Activated CD8-positive, alpha-beta memory T cell treated with anti-CD3 and anti-CD28 coated beads, Interleukin-2, amount 10 ng/mL, durations not matched to agents 7 days and 5 days (primary cell): ENCODE results near the gene CTSO. TPM values are rescaled to one million over a fixed set of nuclear protein-coding genes. Genes with fewer than 3 reads are reported as not detected.
"Not testable (repeated sequence)": the region's sequence is repeated elsewhere in the genome, so short reads cannot be mapped to it uniquely, and the experiment has no call there.

Experiments used
- ATAC-seq: fragments of 150-1000 bp; cut with Tn5 transposase; one replicate; pipeline ENCODE4 v1.10.0; 2021; ENCODE audit warnings: moderate library complexity
- CTCF ChIA-PET: fragments of 350-600 bp; sonication (Branson Sonifier 250); formaldehyde crosslinking; loops from one replicate; lab custom pipeline; 2021; ENCODE audit warnings: antibody characterized with exemption; lab: Charles Lee
- DNase-seq: peaks from one replicate; pipeline ENCODE4 v3.0.0-alpha.2; 2020
- H3K27ac Mint-ChIP-seq: one replicate; pipeline ENCODE4 v1.8.0; 2021; ENCODE audit warnings: mild to moderate bottlenecking, mixed read lengths
- H3K27me3 Mint-ChIP-seq: one replicate; pipeline ENCODE4 v1.8.0; 2021; ENCODE audit warnings: mixed read lengths
- H3K36me3 Mint-ChIP-seq: one replicate; pipeline ENCODE4 v1.8.0; 2021; ENCODE audit warnings: mild to moderate bottlenecking, mixed read lengths
- H3K4me1 Mint-ChIP-seq: one replicate; pipeline ENCODE4 v1.8.0; 2021; ENCODE audit warnings: mixed read lengths
- H3K4me3 Mint-ChIP-seq: one replicate; pipeline ENCODE4 v1.8.0; 2021; ENCODE audit warnings: mild to moderate bottlenecking, moderate library complexity, mixed read lengths
- H3K9me3 Mint-ChIP-seq: one replicate; pipeline ENCODE4 v1.8.0; 2022; ENCODE audit warnings: low read depth, mixed read lengths
- total RNA-seq, 2 experiments: library from RNA; stranded (reverse); gene quantifications; one replicate each; pipeline ENCODE4 v1.2.3, GENCODE V29; 2021

CTSO gene
- total RNA-seq, 2 experiments from 2014 or later, result 3.0 to 3.4 TPM

DNA sequence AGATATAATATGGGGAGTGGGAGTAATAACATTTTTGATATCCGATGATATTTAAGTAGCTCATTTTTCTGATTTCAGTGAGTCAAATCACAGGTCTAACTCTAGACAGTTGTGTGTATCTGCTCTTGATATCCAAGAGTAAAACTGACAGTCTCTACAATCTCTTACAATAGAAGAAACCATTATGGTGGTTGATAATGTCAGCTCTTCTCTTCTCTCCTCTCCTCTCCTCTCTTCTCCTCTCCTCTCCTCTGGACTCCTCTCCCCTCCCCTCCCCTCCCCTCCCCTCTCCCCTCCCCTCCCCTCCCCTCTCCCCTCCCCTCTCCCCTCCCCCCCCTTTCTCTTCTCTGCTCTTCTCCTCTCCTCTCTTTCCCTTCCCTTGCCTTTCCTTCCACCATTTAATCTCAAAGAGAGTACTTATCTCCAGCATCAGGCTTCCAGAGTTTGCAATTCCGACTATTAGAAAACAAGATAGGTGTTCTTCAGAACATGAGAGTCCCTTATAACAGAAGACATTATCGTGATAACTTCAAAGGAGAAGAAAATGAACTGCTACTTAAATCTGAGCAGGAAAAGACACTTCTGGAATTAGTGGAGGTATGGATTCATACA, 43.9 kb downstream of the CTSO start:
- no peaks in the 10 kb centered on the region for H3K27me3 Mint-ChIP-seq
- no peak for DNase-seq
- H3K27ac Mint-ChIP-seq, result no peak overlapping the region
- no peak overlapping the region for H3K4me3 Mint-ChIP-seq
- H3K4me1 Mint-ChIP-seq, result peaks cover 16% of the 10 kb centered on the region
- no peak for ATAC-seq
- CTCF ChIA-PET, result interaction anchor here (1.3 kb wide), 1 partner anchor 44 kb away, joined by 3 read pairs; the partner anchor contains the start of gene CTSO
- H3K9me3 Mint-ChIP-seq, result no peaks in the 10 kb centered on the region
- peaks cover 3% of the 10 kb centered on the region for H3K36me3 Mint-ChIP-seq

DNA sequence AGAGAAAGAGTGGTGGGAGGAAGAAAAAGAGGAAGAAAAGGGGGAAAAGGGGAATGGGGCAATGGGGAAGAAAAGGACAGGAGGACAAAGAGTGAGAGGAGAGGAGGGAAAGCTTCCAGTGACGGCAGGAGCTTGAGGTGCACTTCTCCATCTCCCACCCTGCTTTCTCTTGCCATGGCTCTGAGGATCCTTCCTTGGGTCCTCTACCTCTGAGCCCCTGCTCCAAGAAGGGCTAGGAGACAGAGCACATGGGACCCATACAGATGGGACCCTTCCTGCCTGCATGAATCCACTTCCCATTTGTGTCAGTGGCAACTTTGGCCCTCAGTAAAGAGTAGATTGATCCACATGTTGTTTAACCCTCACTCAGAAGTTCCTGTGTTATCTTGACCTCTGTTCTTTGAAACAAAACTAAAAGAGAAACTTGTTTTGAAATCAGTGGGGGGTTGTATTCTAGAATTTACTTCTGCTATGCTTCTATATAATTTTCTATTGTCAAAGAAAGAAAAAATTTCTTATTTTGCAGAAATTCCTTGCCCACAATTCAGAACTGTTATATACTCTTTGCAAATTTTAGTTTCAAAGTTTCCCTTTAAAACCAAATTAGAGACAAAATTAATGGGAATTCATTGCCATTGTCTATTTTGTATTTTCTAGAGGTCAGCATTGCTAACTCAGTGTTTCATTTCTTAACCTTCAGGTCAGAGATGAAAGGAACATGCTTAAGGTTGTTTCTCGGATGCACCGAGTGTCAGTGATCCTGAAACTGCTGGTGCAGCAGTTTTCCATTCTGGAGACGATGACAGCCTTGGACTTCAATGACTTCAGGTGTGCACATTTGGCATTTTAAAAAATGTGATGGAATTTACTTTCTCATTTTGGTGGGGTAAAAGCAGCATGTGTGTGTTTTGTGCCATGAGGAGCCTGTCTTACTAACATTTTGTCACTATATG, 45.2 kb downstream of the CTSO start:
- no peak for DNase-seq
- CTCF ChIA-PET, result no interaction called here
- Mint-ChIP-seq H3K4me3 (no peak overlapping the region), H3K27ac (no peak overlapping the region), H3K36me3 (peaks cover 3% of the 10 kb centered on the region), H3K9me3 (no peaks in the 10 kb centered on the region), H3K27me3 (no peaks in the 10 kb centered on the region), H3K4me1 (peaks cover 16% of the 10 kb centered on the region)
- no peak for ATAC-seq

DNA sequence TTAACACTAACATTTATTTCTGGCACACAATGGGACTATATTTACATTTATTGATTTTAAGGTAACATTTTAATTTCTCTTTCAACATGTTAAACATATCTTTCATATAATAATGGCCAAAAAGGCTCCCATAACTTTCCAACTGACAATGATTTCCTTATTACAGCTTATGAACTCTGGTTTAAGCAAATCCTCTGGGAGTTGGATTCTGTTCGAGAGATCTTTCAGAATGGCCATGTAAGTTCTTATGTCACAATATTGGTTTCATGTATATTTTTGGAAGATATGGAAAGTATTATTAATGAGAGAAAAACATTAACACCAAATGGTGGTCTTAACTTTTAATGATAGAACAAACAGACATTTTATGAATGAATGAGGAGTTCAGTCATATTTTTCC, 46.1 kb downstream of the CTSO start:
- H3K4me1 Mint-ChIP-seq, result peaks cover 14% of the 10 kb centered on the region
- no peaks in the 10 kb centered on the region for H3K9me3 Mint-ChIP-seq
- no peak overlapping the region for H3K4me3 Mint-ChIP-seq
- CTCF ChIA-PET, result no interaction called here
- no peaks in the 10 kb centered on the region for H3K27me3 Mint-ChIP-seq
- DNase-seq (no peak), ATAC-seq (no peak)
- no peaks in the 10 kb centered on the region for H3K36me3 Mint-ChIP-seq
- no peak overlapping the region for H3K27ac Mint-ChIP-seq

GRCh38 chr4:155906554-155907247, 47.0 kb downstream of the CTSO start:
- DNase-seq, result no peak
- Mint-ChIP-seq H3K27ac (no peak overlapping the region), H3K4me1 (peaks cover 7% of the 10 kb centered on the region), H3K27me3 (no peaks in the 10 kb centered on the region), H3K4me3 (no peak overlapping the region), H3K36me3 (no peaks in the 10 kb centered on the region), H3K9me3 (no peaks in the 10 kb centered on the region)
- no peak for ATAC-seq
- CTCF ChIA-PET, result no interaction called here

- CTCF ChIA-PET, result no interaction called here
- ATAC-seq (no peak), DNase-seq (no peak)
- Mint-ChIP-seq H3K36me3 (no peaks in the 10 kb centered on the region), H3K9me3 (no peaks in the 10 kb centered on the region), H3K4me1 (peaks cover 7% of the 10 kb centered on the region), H3K27ac (no peak overlapping the region), H3K4me3 (no peak overlapping the region), H3K27me3 (no peaks in the 10 kb centered on the region)
Measured at GRCh38 chr4:155904331-155904730, 49.3 kb downstream of the CTSO start.

GRCh38 chr4:155903453-155903852, 50.2 kb downstream of the CTSO start, which contains the start of gene TDO2:
TSS of gene TDO2 (plus strand) at chr4:155903696. CDS start at chr4:155903759, 63 bp downstream.
- no peak within 1 kb of the TSS for H3K27ac Mint-ChIP-seq
- H3K4me1 Mint-ChIP-seq, result peaks cover 4% of the 10 kb centered on the region
- CTCF ChIA-PET, result no interaction called here
- H3K36me3 Mint-ChIP-seq, result no peaks in the 10 kb centered on the region
- ATAC-seq (no peak), DNase-seq (no peak)
- H3K27me3 Mint-ChIP-seq, result no peaks in the 10 kb centered on the region
- H3K9me3 Mint-ChIP-seq, result no peaks in the 10 kb centered on the region
- no peak within 1 kb of the TSS for H3K4me3 Mint-ChIP-seq

DNA sequence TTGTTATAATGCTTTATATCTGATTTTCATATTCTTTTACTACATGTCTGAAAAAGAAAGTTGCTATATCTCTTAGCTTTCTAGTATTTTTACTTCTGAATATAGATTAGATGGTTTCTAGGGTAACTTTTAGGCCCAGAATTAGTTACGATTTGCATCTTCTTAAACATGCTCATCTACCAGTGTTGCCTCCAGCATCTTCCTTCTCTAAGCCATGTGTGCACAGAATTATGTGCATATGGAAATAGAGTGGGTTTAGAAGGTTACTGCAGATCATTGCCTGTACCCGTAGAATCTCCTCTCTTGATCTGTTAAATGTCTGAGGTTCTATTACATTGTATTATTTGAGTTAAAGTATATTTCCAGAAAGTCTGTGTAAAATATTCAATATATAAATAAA, 52.7 kb downstream of the CTSO start:
- H3K9me3 Mint-ChIP-seq, result no peaks in the 10 kb centered on the region

GRCh38 chr4:155900381-155900780, 53.3 kb downstream of the CTSO start:
- CTCF ChIA-PET, result no interaction called here
- Mint-ChIP-seq H3K36me3 (no peaks in the 10 kb centered on the region), H3K9me3 (no peaks in the 10 kb centered on the region)

More for the DNA sequence above, 52.7 kb downstream of the CTSO start:
- CTCF ChIA-PET, result no interaction called here
- ATAC-seq (no peak), DNase-seq (no peak)
- Mint-ChIP-seq H3K4me3 (no peak overlapping the region), H3K27ac (no peak overlapping the region), H3K4me1 (no peaks in the 10 kb centered on the region), H3K27me3 (no peaks in the 10 kb centered on the region), H3K36me3 (no peaks in the 10 kb centered on the region)

DNA sequence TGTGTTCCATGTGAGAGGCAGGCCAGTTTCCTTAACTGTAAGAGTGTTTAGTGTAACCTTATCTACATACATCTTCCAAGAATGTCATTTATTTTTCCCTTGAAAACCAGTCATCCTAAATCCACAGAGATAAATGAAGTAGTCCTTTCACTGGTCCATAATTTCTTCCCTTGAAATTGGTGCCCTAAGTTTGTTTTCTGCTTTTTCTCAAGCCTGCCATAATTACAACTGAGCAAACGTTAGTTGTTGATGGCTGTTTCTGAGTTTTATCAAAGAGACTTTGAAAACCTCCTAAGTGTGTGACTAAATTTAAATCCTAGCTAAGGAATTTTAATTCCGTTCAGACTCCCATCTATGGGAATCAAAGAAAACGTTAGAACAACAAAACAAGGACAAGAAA, 53.8 kb downstream of the CTSO start:
- H3K9me3 Mint-ChIP-seq, result no peaks in the 10 kb centered on the region
- ATAC-seq, result no peak
- no peak overlapping the region for H3K27ac Mint-ChIP-seq
- no peak for DNase-seq
- no peaks in the 10 kb centered on the region for H3K27me3 Mint-ChIP-seq
- H3K4me1 Mint-ChIP-seq, result no peaks in the 10 kb centered on the region
- CTCF ChIA-PET, result no interaction called here
- H3K36me3 Mint-ChIP-seq, result no peaks in the 10 kb centered on the region
- H3K4me3 Mint-ChIP-seq, result no peak overlapping the region

More at GRCh38 chr4:155900381-155900780, 53.3 kb downstream of the CTSO start:
- H3K4me1 Mint-ChIP-seq, result no peaks in the 10 kb centered on the region
- H3K4me3 Mint-ChIP-seq, result no peak overlapping the region
- ATAC-seq, result no peak
- H3K27me3 Mint-ChIP-seq, result no peaks in the 10 kb centered on the region
- DNase-seq, result no peak
- no peak overlapping the region for H3K27ac Mint-ChIP-seq

GRCh38 chr4:155898371-155898770, 55.3 kb downstream of the CTSO start:
- not testable (repeated sequence) for H3K9me3 Mint-ChIP-seq, ATAC-seq

GRCh38 chr4:155891058-155891457, 62.6 kb downstream of the CTSO start:
- no peaks in the 10 kb centered on the region for H3K36me3 Mint-ChIP-seq
- no peak overlapping the region for H3K27ac Mint-ChIP-seq
- no peaks in the 10 kb centered on the region for H3K27me3 Mint-ChIP-seq
- no peaks in the 10 kb centered on the region for H3K4me1 Mint-ChIP-seq
- H3K9me3 Mint-ChIP-seq, result peaks cover 2% of the 10 kb centered on the region
- CTCF ChIA-PET, result no interaction called here
- H3K4me3 Mint-ChIP-seq, result no peak overlapping the region
- no peak for DNase-seq
- no peak for ATAC-seq

More at GRCh38 chr4:155898371-155898770, 55.3 kb downstream of the CTSO start:
- CTCF ChIA-PET, H3K27me3 Mint-ChIP-seq, H3K27ac Mint-ChIP-seq, H3K4me3 Mint-ChIP-seq, H3K4me1 Mint-ChIP-seq, H3K36me3 Mint-ChIP-seq, DNase-seq: not testable (repeated sequence)

DNA sequence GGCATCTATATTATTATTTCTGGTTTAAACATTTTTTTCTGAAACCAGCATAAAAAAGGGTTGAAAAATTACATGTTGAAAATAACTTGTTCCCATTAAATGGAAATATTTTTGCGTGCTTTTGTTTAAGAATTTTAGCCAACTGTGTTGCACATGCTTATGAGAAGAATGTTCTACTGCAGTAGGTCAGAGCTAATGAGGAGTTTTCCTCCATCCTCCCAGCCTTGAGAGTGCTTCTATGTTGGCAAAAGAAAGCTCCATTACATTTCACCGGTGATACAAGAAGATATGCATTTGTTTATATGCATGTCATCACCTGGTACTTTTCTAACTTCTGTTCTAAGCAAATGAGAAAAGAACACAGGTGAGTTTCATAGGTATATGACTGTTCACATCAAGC, 63.7 kb downstream of the CTSO start:
- no peaks in the 10 kb centered on the region for H3K4me1 Mint-ChIP-seq
- peaks cover 2% of the 10 kb centered on the region for H3K9me3 Mint-ChIP-seq
- CTCF ChIA-PET, result no interaction called here
- no peaks in the 10 kb centered on the region for H3K36me3 Mint-ChIP-seq
- ATAC-seq, result no peak
- no peak overlapping the region for H3K27ac Mint-ChIP-seq
- H3K4me3 Mint-ChIP-seq, result no peak overlapping the region
- DNase-seq, result no peak
- no peaks in the 10 kb centered on the region for H3K27me3 Mint-ChIP-seq

GRCh38 chr4:155889031-155889793, 64.5 kb downstream of the CTSO start:
- Mint-ChIP-seq H3K4me1 (no peaks in the 10 kb centered on the region), H3K36me3 (no peaks in the 10 kb centered on the region), H3K9me3 (peaks cover 2% of the 10 kb centered on the region), H3K27ac (no peak overlapping the region), H3K27me3 (no peaks in the 10 kb centered on the region), H3K4me3 (no peak overlapping the region)
- CTCF ChIA-PET, result no interaction called here
- DNase-seq (no peak), ATAC-seq (no peak)
